ENCODE data around the gene PLK3. TPM values are rescaled to one million over a fixed set of nuclear protein-coding genes. Genes with fewer than 3 reads are reported as not detected.
"Not testable (repeated sequence)": the region's sequence is repeated elsewhere in the genome, so short reads cannot be mapped to it uniquely, and the experiment has no call there.

The PLK3 gene
- total and polyA plus RNA-seq, 2 experiments from 2014 or later = 18.2 to 40.1 TPM

GRCh38 chr1:44835738-44836675, 35.8 kb downstream of the PLK3 start:
- Histone ChIP-seq H3K4me3 (no peak overlapping the region), H3K27me3 (no peaks in the 10 kb centered on the region), H3K4me2 (no peak overlapping the region), H2AFZ (no peak overlapping the region), H3K27ac (no peak overlapping the region), H4K20me1 (ENCODE audit: insufficient read depth, poor library complexity, severe bottlenecking) (no peaks in the 10 kb centered on the region), H3K36me3 (replicated peaks; ENCODE audit: insufficient read depth, low read depth) (no peaks in the 10 kb centered on the region), H3K79me2 (no peaks in the 10 kb centered on the region), H3K4me1 (ENCODE audit: insufficient read depth) (no peaks in the 10 kb centered on the region), H3K9me2 (replicated peaks; ENCODE audit: insufficient read depth) (no peaks in the 10 kb centered on the region), H3K9me3 (ENCODE audit: low read depth) (no peaks in the 10 kb centered on the region)
- 68% methylated on average over 23 of the region's 23 CpGs for WGBS (ENCODE audit: low lambda C conversion rate, missing lambda C conversion rate)
- no peak for TF ChIP-seq EZH2phosphoT487 (IDR thresholded peaks at IDR 0.05; ENCODE audit: low read depth, severe bottlenecking, unreplicated experiment)
- TF ChIP-seq EZH2 (IDR thresholded peaks at IDR 0.05; ENCODE audit: borderline replicate concordance) = no peak
- peak; percentile 87 for TF ChIP-seq CTCF (IDR thresholded peaks at IDR 0.05; ENCODE audit: poor library complexity)
- peak; percentile 89 for DNase-seq (ENCODE audit: low spot score)

- H3K79me2 ChIP-seq; H4K20me1 ChIP-seq (ENCODE audit: insufficient read depth, poor library complexity, severe bottlenecking); H3K27ac ChIP-seq; H2AFZ ChIP-seq; H3K27me3 ChIP-seq; H3K4me1 ChIP-seq (ENCODE audit: insufficient read depth); H3K9me3 ChIP-seq (ENCODE audit: low read depth); H3K36me3 ChIP-seq (replicated peaks; ENCODE audit: insufficient read depth, low read depth); H3K9me2 ChIP-seq (replicated peaks; ENCODE audit: insufficient read depth); H3K4me2 ChIP-seq; H3K4me3 ChIP-seq; DNase-seq (ENCODE audit: low spot score): not testable (repeated sequence)
- 95% methylated on average over 11 of the region's 11 CpGs for WGBS (ENCODE audit: low lambda C conversion rate, missing lambda C conversion rate)
Measured at GRCh38 chr1:44838294-44838693, 38.1 kb downstream of the PLK3 start.

GRCh38 chr1:44839576-44839975, 39.4 kb downstream of the PLK3 start:
- no peaks in the 10 kb centered on the region for H4K20me1 ChIP-seq (ENCODE audit: insufficient read depth, poor library complexity, severe bottlenecking)
- no peaks in the 10 kb centered on the region for H3K27me3 ChIP-seq
- peak overlapping the region; percentile 56 for H3K27ac ChIP-seq
- H2AFZ ChIP-seq = no peak overlapping the region
- TF ChIP-seq EZH2 (IDR thresholded peaks at IDR 0.05; ENCODE audit: borderline replicate concordance) (no peak), EZH2phosphoT487 (IDR thresholded peaks at IDR 0.05; ENCODE audit: low read depth, severe bottlenecking, unreplicated experiment) (no peak), CTCF (IDR thresholded peaks at IDR 0.05; ENCODE audit: poor library complexity) (no peak)
- no peaks in the 10 kb centered on the region for H3K4me1 ChIP-seq (ENCODE audit: insufficient read depth)
- no peaks in the 10 kb centered on the region for H3K79me2 ChIP-seq
- WGBS (ENCODE audit: low lambda C conversion rate, missing lambda C conversion rate) = 44% methylated on average over 4 of the region's 4 CpGs
- no peak overlapping the region for H3K4me3 ChIP-seq
- no peaks in the 10 kb centered on the region for H3K9me2 ChIP-seq (replicated peaks; ENCODE audit: insufficient read depth)
- no peak for DNase-seq (ENCODE audit: low spot score)
- H3K4me2 ChIP-seq = no peak overlapping the region
- H3K36me3 ChIP-seq (replicated peaks; ENCODE audit: insufficient read depth, low read depth) = no peaks in the 10 kb centered on the region
- H3K9me3 ChIP-seq (ENCODE audit: low read depth) = no peaks in the 10 kb centered on the region

- peak overlapping the region; percentile 66 for H3K4me3 ChIP-seq
- no peaks in the 10 kb centered on the region for H3K9me3 ChIP-seq (ENCODE audit: low read depth)
- TF ChIP-seq EZH2 (IDR thresholded peaks at IDR 0.05; ENCODE audit: borderline replicate concordance) (no peak), EZH2phosphoT487 (IDR thresholded peaks at IDR 0.05; ENCODE audit: low read depth, severe bottlenecking, unreplicated experiment) (no peak), CTCF (IDR thresholded peaks at IDR 0.05; ENCODE audit: poor library complexity) (no peak)
- no peaks in the 10 kb centered on the region for H3K4me1 ChIP-seq (ENCODE audit: insufficient read depth)
- no peak overlapping the region for H3K27ac ChIP-seq
- H3K36me3 ChIP-seq (replicated peaks; ENCODE audit: insufficient read depth, low read depth) = no peaks in the 10 kb centered on the region
- no peaks in the 10 kb centered on the region for H3K9me2 ChIP-seq (replicated peaks; ENCODE audit: insufficient read depth)
- 30% methylated on average over 16 of the region's 16 CpGs for WGBS (ENCODE audit: low lambda C conversion rate, missing lambda C conversion rate)
- H3K4me2 ChIP-seq = peak overlapping the region; percentile 94
- no peak for DNase-seq (ENCODE audit: low spot score)
- peak overlapping the region; percentile 80 for H2AFZ ChIP-seq
- no peaks in the 10 kb centered on the region for H3K27me3 ChIP-seq
- no peaks in the 10 kb centered on the region for H4K20me1 ChIP-seq (ENCODE audit: insufficient read depth, poor library complexity, severe bottlenecking)
- no peaks in the 10 kb centered on the region for H3K79me2 ChIP-seq
Measured at GRCh38 chr1:44842486-44842861, 42.3 kb downstream of the PLK3 start.

Data from hepatocyte (in vitro differentiated cells).